Amniotic stem cell (primary cell): Measurements from ENCODE around the gene SYT2.
"Not testable (repeated sequence)": the region's sequence is repeated elsewhere in the genome, so short reads cannot be mapped to it uniquely, and the experiment has no call there.

Experiments used
- DNase-seq: peaks from one replicate; lab custom pipeline; 2025; lab: John Stamatoyannopoulos, UW

SYT2 gene

GRCh38 chr1:202624088-202624780 lies 86.0 kb downstream of the SYT2 start:
- no peak for DNase-seq

GRCh38 chr1:202623476-202623875 lies 86.8 kb downstream of the SYT2 start:
- not testable (repeated sequence) for DNase-seq

- no peak for DNase-seq
Measured at GRCh38 chr1:202623075-202623474, 87.2 kb downstream of the SYT2 start.

GRCh38 chr1:202622388-202622787 lies 87.9 kb downstream of the SYT2 start:
- no peak for DNase-seq

- DNase-seq, result no peak
Measured at GRCh38 chr1:202621446-202621845, 88.8 kb downstream of the SYT2 start.

GRCh38 chr1:202620036-202620435 lies 90.2 kb downstream of the SYT2 start:
- not testable (repeated sequence) for DNase-seq

GRCh38 chr1:202619505-202619904 lies 90.7 kb downstream of the SYT2 start:
- DNase-seq, result no peak

GRCh38 chr1:202619012-202619411 lies 91.2 kb downstream of the SYT2 start:
- not testable (repeated sequence) for DNase-seq

GRCh38 chr1:202616355-202616915 lies 93.8 kb downstream of the SYT2 start:
- DNase-seq, result no peak

GRCh38 chr1:202615501-202616354 lies 94.5 kb downstream of the SYT2 start:
- DNase-seq, result no peak

GRCh38 chr1:202615208-202615500 lies 95.1 kb downstream of the SYT2 start:
- not testable (repeated sequence) for DNase-seq

GRCh38 chr1:202614363-202615207 lies 95.7 kb downstream of the SYT2 start:
- not testable (repeated sequence) for DNase-seq

GRCh38 chr1:202613571-202613970 lies 96.7 kb downstream of the SYT2 start:
- no peak for DNase-seq

- not testable (repeated sequence) for DNase-seq
Measured at GRCh38 chr1:202612036-202612435, 98.2 kb downstream of the SYT2 start.

- DNase-seq, result no peak
Measured at GRCh38 chr1:202605515-202605914, 104.7 kb downstream of the SYT2 start.

GRCh38 chr1:202603435-202603834 lies 106.8 kb downstream of the SYT2 start:
- no peak for DNase-seq

- no peak for DNase-seq
Measured at GRCh38 chr1:202600432-202601041, 109.7 kb downstream of the SYT2 start.

- DNase-seq, result peak; percentile 33
Measured at GRCh38 chr1:202599669-202600431, 110.4 kb downstream of the SYT2 start.

GRCh38 chr1:202597090-202597761 lies 113.0 kb downstream of the SYT2 start:
- DNase-seq, result no peak

GRCh38 chr1:202596638-202597037 lies 113.6 kb downstream of the SYT2 start:
- no peak for DNase-seq
